H1 (cell line): ENCODE data around the gene DEAF1. TPM values are rescaled to one million over a fixed set of nuclear protein-coding genes. Genes with fewer than 3 reads are reported as not detected.

ENCODE experiments used
- CTCF ChIA-PET: fragments of 300-600 bp; sonication (Branson Sonifier 250); formaldehyde crosslinking; loops from one replicate; lab custom pipeline; 2021; ENCODE audit not compliant: partially characterized antibody; lab: Charles Lee
- POLR2A ChIA-PET: fragments of 300-600 bp; sonication (Branson Sonifier 250); formaldehyde crosslinking; loops from one replicate; lab custom pipeline; 2021; ENCODE audit warnings: inconsistent platforms; ENCODE audit not compliant: partially characterized antibody; lab: Charles Lee
- DNase-seq, 2 experiments: peaks; one replicate each; pipeline versions ENCODE4 v3.0.0 to v3.0.0-alpha.2; 2010 to 2022; ENCODE audit warnings: low spot score in 2 of 2, low read depth in 1 of 2, mixed read lengths in 1 of 2
- FAIRE-seq: peaks from 2 replicates; lab custom pipeline; 2011; peaks lifted over from hg19 to GRCh38; lab: Jason Lieb, UNC
- H2AFZ ChIP-seq: 2 replicates; pipeline ENCODE4 v1.8.1; 2012; ENCODE audit warnings: low read length, inconsistent platforms
- H2AK5ac ChIP-seq: 2 replicates; pipeline ENCODE4 v1.6.1; 2013; ENCODE audit warnings: low read depth, low read length
- H2BK120ac ChIP-seq: replicated peaks from 2 replicates; pipeline ENCODE3; 2013; ENCODE audit warnings: low read depth, low read length, inconsistent platforms
- H2BK12ac ChIP-seq: 2 replicates; pipeline ENCODE4 v1.6.1; 2013; ENCODE audit warnings: low read depth, low read length
- H2BK15ac ChIP-seq: 2 replicates; pipeline ENCODE4 v1.6.1; 2013; ENCODE audit warnings: low read length
- H2BK20ac ChIP-seq: 2 replicates; pipeline ENCODE4 v1.6.1; 2013; ENCODE audit warnings: low read length
- H2BK5ac ChIP-seq: 2 replicates; pipeline ENCODE4 v1.6.1; 2013; ENCODE audit warnings: low read depth, low read length
- H3K14ac ChIP-seq: 2 replicates; pipeline ENCODE4 v1.6.1; 2013; ENCODE audit warnings: inconsistent platforms; ENCODE audit not compliant: insufficient read length
- H3K18ac ChIP-seq: 2 replicates; pipeline ENCODE4 v1.6.1; 2013; ENCODE audit warnings: low read length; ENCODE audit errors: extremely low read depth
- H3K23ac ChIP-seq: 2 replicates; pipeline ENCODE4 v1.6.1; 2013; ENCODE audit warnings: inconsistent platforms; ENCODE audit not compliant: insufficient read length
- H3K23me2 ChIP-seq: 2 replicates; pipeline ENCODE4 v1.6.1; 2013; ENCODE audit warnings: low read depth, low read length
- H3K27ac ChIP-seq: 2 replicates; pipeline ENCODE4 v1.6.1; 2011; ENCODE audit warnings: low read depth, low read length, inconsistent platforms
- H3K27me3 ChIP-seq, 4 experiments: replicated peaks in 1 of 4; 1 replicate in 1 of 4; 2 replicates in 3 of 4; pipeline versions ENCODE4 v1.6.1 to v1.8.1; 2011 to 2013; ENCODE audit warnings: low read length in 3 of 4, mild to moderate bottlenecking in 3 of 4, inconsistent platforms in 2 of 4, mixed read lengths in 2 of 4, moderate library complexity in 1 of 4; ENCODE audit not compliant: control insufficient read depth in 3 of 4, insufficient read depth in 3 of 4; ENCODE audit errors: extremely low read depth in 1 of 4
- H3K36me3 ChIP-seq, 4 experiments: 2 replicates each; pipeline versions ENCODE4 v1.6.1 to v1.8.1; 2011 to 2013; ENCODE audit warnings: mild to moderate bottlenecking in 4 of 4, low read length in 3 of 4, moderate library complexity in 2 of 4, control low read depth in 1 of 4, inconsistent platforms in 1 of 4; ENCODE audit not compliant: insufficient read depth in 4 of 4, control insufficient read depth in 2 of 4
- H3K4ac ChIP-seq: replicated peaks from 2 replicates; pipeline ENCODE3; 2013; ENCODE audit warnings: low read length, low read depth, mixed read lengths, inconsistent platforms; ENCODE audit not compliant: insufficient read length
- H3K4me1 ChIP-seq, 4 experiments: replicated peaks in 1 of 4; 1 replicate in 1 of 4; 2 replicates in 3 of 4; pipeline versions ENCODE4 v1.6.1 to v1.8.1; 2011 to 2013; ENCODE audit warnings: low read length in 3 of 4, inconsistent platforms in 2 of 4, mixed read lengths in 1 of 4; ENCODE audit not compliant: insufficient read depth in 4 of 4, control insufficient read depth in 3 of 4
- H3K4me2 ChIP-seq, 2 experiments: 2 replicates each; pipeline versions ENCODE4 v1.6.1 to v1.8.1; 2011 to 2013; ENCODE audit warnings: low read depth in 2 of 2, low read length in 2 of 2, control low read depth in 1 of 2, inconsistent platforms in 1 of 2, mild to moderate bottlenecking in 1 of 2; ENCODE audit not compliant: insufficient read depth in 1 of 2
- H3K4me3 ChIP-seq, 4 experiments: fragments of 200-600, 300-600 bp in 1 of 4; sonication (generic), shearing (Covaris generic), sonication (Bioruptor Twin) in 1 of 4; 2 replicates each; pipeline versions ENCODE4 v1.5.1 to v1.8.1; 2011 to 2016; ENCODE audit warnings: low read length in 4 of 4, low read depth in 3 of 4, control low read depth in 2 of 4, inconsistent platforms in 2 of 4, mild to moderate bottlenecking in 2 of 4, mixed read lengths in 1 of 4, moderate library complexity in 1 of 4; ENCODE audit not compliant: insufficient read depth in 2 of 4; ENCODE audit errors: extremely low read depth in 1 of 4
- H3K56ac ChIP-seq: replicated peaks from 2 replicates; pipeline ENCODE3; 2013; ENCODE audit warnings: low read depth, mild to moderate bottlenecking, mixed read lengths, low read length, inconsistent platforms; ENCODE audit not compliant: insufficient read length
- H3K79me1 ChIP-seq: 2 replicates; pipeline ENCODE4 v1.6.1; 2013; ENCODE audit warnings: low read depth, low read length, control low read depth
- H3K79me2 ChIP-seq, 2 experiments: 2 replicates each; pipeline versions ENCODE4 v1.6.1 to v1.8.1; 2012 to 2013; ENCODE audit warnings: low read length in 2 of 2, mild to moderate bottlenecking in 2 of 2, inconsistent platforms in 1 of 2; ENCODE audit not compliant: insufficient read depth in 2 of 2, control insufficient read depth in 1 of 2
- H3K9ac ChIP-seq, 4 experiments: replicated peaks in 1 of 4; 1 replicate in 1 of 4; 2 replicates in 3 of 4; pipeline versions ENCODE4 v1.6.1 to v1.8.1; 2011 to 2013; ENCODE audit warnings: low read depth in 3 of 4, low read length in 3 of 4, control low read depth in 2 of 4, mild to moderate bottlenecking in 2 of 4, moderate library complexity in 2 of 4, inconsistent platforms in 1 of 4; ENCODE audit errors: extremely low read depth in 1 of 4
- H3K9me3 ChIP-seq, 2 experiments: 2 replicates each; pipeline versions ENCODE4 v1.6.1 to v1.8.1; 2012 to 2013; ENCODE audit warnings: mild to moderate bottlenecking in 2 of 2, moderate library complexity in 2 of 2, control low read depth in 1 of 2, inconsistent platforms in 1 of 2, low read depth in 1 of 2, low read length in 1 of 2, mixed read lengths in 1 of 2; ENCODE audit not compliant: insufficient read depth in 2 of 2
- H4K20me1 ChIP-seq, 2 experiments: replicated peaks in 1 of 2; 2 replicates each; pipeline versions ENCODE3 to v1.8.1; 2011 to 2013; ENCODE audit warnings: inconsistent platforms in 2 of 2, low read length in 2 of 2, mild to moderate bottlenecking in 1 of 2; ENCODE audit not compliant: insufficient read depth in 2 of 2, control insufficient read depth in 1 of 2
- H4K5ac ChIP-seq: 2 replicates; pipeline ENCODE4 v1.6.1; 2013; ENCODE audit warnings: low read length, low read depth, mixed read lengths, inconsistent platforms; ENCODE audit not compliant: insufficient read length
- H4K8ac ChIP-seq: 2 replicates; pipeline ENCODE4 v1.8.0; 2013; ENCODE audit warnings: mild to moderate bottlenecking, moderate library complexity, low read length, inconsistent platforms; ENCODE audit not compliant: insufficient read depth; ENCODE audit errors: extremely low read depth
- H4K91ac ChIP-seq: replicated peaks from 2 replicates; pipeline ENCODE3; 2013; ENCODE audit warnings: low read length, mixed read lengths, inconsistent platforms; ENCODE audit not compliant: insufficient read length
- JUND ChIP-seq: IDR thresholded peaks from 2 replicates; pipeline ENCODE4 v1.6.1; 2011; ENCODE audit warnings: mild to moderate bottlenecking, improper control_type of control experiment, low read length
- NANOG ChIP-seq: IDR thresholded peaks from 2 replicates; pipeline ENCODE4 v1.6.1; 2011; ENCODE audit warnings: low read length, low read depth, mild to moderate bottlenecking, inconsistent platforms; ENCODE audit not compliant: insufficient read depth, poor library complexity, severe bottlenecking
- TCF12 ChIP-seq: IDR thresholded peaks from 2 replicates; pipeline ENCODE4 v1.6.1; 2011; ENCODE audit warnings: low read depth, mild to moderate bottlenecking, low read length
- TEAD4 ChIP-seq: IDR thresholded peaks from 2 replicates; pipeline ENCODE4 v1.6.1; 2012; ENCODE audit warnings: low read depth, low read length, inconsistent platforms, mixed read lengths
- WGBS, 2 experiments: shearing (Covaris generic) in 1 of 2; methylation state at CpG; one replicate each; pipeline versions ENCODE4 v1.1.6 to v1.1.7; 2013 to 2015; ENCODE audit warnings: low lambda C conversion rate in 2 of 2, mixed read lengths in 2 of 2, inconsistent platforms in 1 of 2, low coverage in 1 of 2, missing lambda C conversion rate in 1 of 2; ENCODE audit not compliant: insufficient replicate concordance in 2 of 2, insufficient coverage in 1 of 2, insufficient read length in 1 of 2; ENCODE audit errors: extremely low coverage in 1 of 2, missing lambda C conversion rate in 1 of 2; 5-methylcytosine and 5-hydroxymethylcytosine counted together
- polyA plus RNA-seq, 7 experiments: library from polyadenylated mRNA; depleted of rRNA in 3 of 7; stranded (reverse) in 5 of 7; unstranded in 2 of 7; fragments of >200 nt in 5 of 7; fragments of 200-250 nt in 2 of 7; gene quantifications; 1 replicate in 5 of 7; 2 replicates in 1 of 7; 4 replicates in 1 of 7; pipeline versions ENCODE4 v1.2.1 to v1.2.3, GENCODE V29; 2011 to 2013; ENCODE audit warnings: missing spikeins in 2 of 7, mixed read lengths in 2 of 7
- total RNA-seq: library from RNA; stranded (reverse); fragmentation: NEBNext Ultra II Directional; extraction: Animal tissue kit (Norgen Biotek cat#: 25700); gene quantifications from 2 replicates; pipeline ENCODE4 v1.2.1, GENCODE V29; 2021

Gene DEAF1
- total and polyA plus RNA-seq, 2 of the 8 experiments (the other 6 are each of a cell fraction or from before 2014, with no cell fraction given), result 47.3 to 58.4 TPM

- H3K9ac ChIP-seq, result no peak overlapping the region
- H2BK15ac ChIP-seq, result no peak overlapping the region
These were observed 14.1 kb downstream of the DEAF1 start for GRCh38 chr11:680970-681369.

More at GRCh38 chr11:680970-681369, 14.1 kb downstream of the DEAF1 start:
- Histone ChIP-seq H3K18ac (no peak overlapping the region; the same call in 1 of the 2 replicates), H2BK12ac (no peak overlapping the region), H2BK5ac (no peak overlapping the region), H3K4me3 (no peak overlapping the region), H3K79me2 (no peaks in the 10 kb centered on the region), H3K79me1 (no peaks in the 10 kb centered on the region; the same call in 1 of the 2 replicates), H4K8ac (no peak overlapping the region), H3K14ac (no peak overlapping the region), H3K27ac (no peak overlapping the region), H3K56ac (no peak overlapping the region), H4K91ac (no peak overlapping the region), H2BK20ac (no peak overlapping the region), H3K23ac (no peak overlapping the region), H3K36me3 (peaks cover 2 to 36% (median 18%) of the 10 kb centered on the region in 4 experiments; a peak in 7 of 8 replicates), H2AFZ (no peak overlapping the region), H4K20me1 (peaks cover 0 to 4% of the 10 kb centered on the region in 2 experiments), H3K9me3 (no peaks in the 10 kb centered on the region), H3K4ac (no peak overlapping the region), H2BK120ac (no peak overlapping the region), H3K4me2 (no peak overlapping the region), H3K23me2 (no peaks in the 10 kb centered on the region), H3K27me3 (no peaks in the 10 kb centered on the region), H2AK5ac (no peak overlapping the region), H4K5ac (no peak overlapping the region), H3K4me1 (peaks cover 0 to 2% (median 0%) of the 10 kb centered on the region in 4 experiments; a peak in 3 of 7 replicates)
- 93% methylated on average over 13 of the region's 13 CpGs; no CpG with 5 or more reads in 1 of the 2 experiments for WGBS, 2 experiments
- CTCF ChIA-PET, result interaction anchor here (0.6 to 3.6 kb wide), 10 partner anchors 11 to 169 kb away, joined by 3 to 15 read pairs (median 4); partner anchors contain the start of genes DEAF1 and TMEM80
- TF ChIP-seq TEAD4 (no peak), TCF12 (no peak), NANOG (no peak), JUND (no peak)
- POLR2A ChIA-PET, result interaction anchor here (1.4 to 2.6 kb wide), 3 partner anchors 9 to 23 kb away, joined by 4 to 9 read pairs (median 4); partner anchors contain the start of genes DEAF1 and TMEM80
- no peak for DNase-seq
- FAIRE-seq, result no peak
